Tibial nerve (tissue), 4 donors: ENCODE data around the gene BMP2. TPM values are rescaled to one million over a fixed set of nuclear protein-coding genes. Genes with fewer than 3 reads are reported as not detected.
A peak's percentile ranks its signal among the peaks of the same experiment; 100 is the strongest.

Source experiments
- DNase-seq, 2 donors: peaks; one replicate each; pipeline ENCODE4 v3.0.0-alpha.2; 2019; ENCODE audit warnings: low spot score in 2 of 2
- H3K27ac ChIP-seq, 4 donors: fragments of 200-600 bp; sonication (generic) in 3 of 4; one replicate each; pipeline ENCODE4 v1.5.1; 2017 to 2019; ENCODE audit warnings: mild to moderate bottlenecking in 1 of 4
- H3K27me3 ChIP-seq, 2 donors: fragments of 200-600 bp; sonication (generic) in 1 of 2; one replicate each; pipeline versions ENCODE4 v1.5.1 to v1.6.0; 2017 to 2019
- H3K36me3 ChIP-seq, 3 donors: fragments of 200-600 bp; sonication (generic); one replicate each; pipeline ENCODE4 v1.5.1; 2018 to 2019
- H3K4me1 ChIP-seq, 4 donors: fragments of 200-600 bp; sonication (generic) in 3 of 4; one replicate each; pipeline ENCODE4 v1.5.1; 2017 to 2019
- H3K4me3 ChIP-seq, 4 donors: fragments of 200-600 bp; sonication (generic) in 3 of 4; one replicate each; pipeline ENCODE4 v1.5.1; 2017 to 2019; ENCODE audit warnings: mild to moderate bottlenecking in 1 of 4, moderate library complexity in 1 of 4
- H3K9me3 ChIP-seq, 4 donors: fragments of 200-600 bp; sonication (generic) in 3 of 4; one replicate each; pipeline ENCODE4 v1.5.1; 2017 to 2019
- CTCF ChIP-seq, 5 experiments: fragments of 200-600 bp in 3 of 5; fragments of 450-650 bp in 2 of 5; sonication (generic) in 3 of 5; IDR thresholded peaks; one replicate each; pipeline ENCODE4 v1.5.1; 2016 to 2019; ENCODE audit warnings: antibody characterized with exemption in 5 of 5, mild to moderate bottlenecking in 3 of 5, moderate library complexity in 2 of 5
- EP300 ChIP-seq, 2 donors: sonication (generic); formaldehyde crosslinking; IDR thresholded peaks; one replicate each; pipeline ENCODE4 v1.6.1; 2017; ENCODE audit warnings: antibody characterized with exemption in 2 of 2, mild to moderate bottlenecking in 1 of 2
- POLR2A ChIP-seq, 2 donors: fragments of 450-650 bp; IDR thresholded peaks; one replicate each; pipeline ENCODE4 v1.6.1; 2017; ENCODE audit warnings: antibody characterized with exemption in 2 of 2, mild to moderate bottlenecking in 2 of 2, moderate library complexity in 2 of 2
- WGBS, 2 donors: methylation state at CpG; one replicate each; pipeline ENCODE4 v1.1.5; 2018; 5-methylcytosine and 5-hydroxymethylcytosine counted together
- total RNA-seq, 4 donors: library from RNA; depleted of rRNA; stranded (reverse); fragments of >200 nt; gene quantifications; one replicate each; pipeline ENCODE4 v1.1.0, GENCODE V29; 2016

Gene BMP2
- total RNA-seq, 4 donors from 2014 or later: 9.6 to 25.5 (median 22.4) TPM

GRCh38 chr20:6735942-6736845 is 31.3 kb upstream of the BMP2 start:
- Histone ChIP-seq H3K27me3 (no peaks in the 10 kb centered on the region), H3K4me3 (no peak overlapping the region), H3K27ac (peak overlapping the region in 2 of 4 donors; percentile 45 to 53), H3K36me3 (no peaks in the 10 kb centered on the region), H3K9me3 (no peaks in the 10 kb centered on the region), H3K4me1 (peaks cover 0 to 33% (median 2%) of the 10 kb centered on the region in 4 donors)
- DNase-seq: no peak
- WGBS, 2 donors: 37 to 42% methylated on average over 8 of the region's 8 CpGs
- TF ChIP-seq POLR2A (IDR thresholded peaks at IDR 0.05): no peak

GRCh38 chr20:6739406-6739805 is 28.1 kb upstream of the BMP2 start:
- Histone ChIP-seq H3K27ac (no peak overlapping the region), H3K4me3 (no peak overlapping the region), H3K9me3 (no peaks in the 10 kb centered on the region), H3K4me1 (peaks cover 0 to 19% (median 0%) of the 10 kb centered on the region in 4 donors), H3K27me3 (no peaks in the 10 kb centered on the region), H3K36me3 (no peaks in the 10 kb centered on the region)
- TF ChIP-seq EP300 (IDR thresholded peaks at IDR 0.05) (no peak), CTCF (IDR thresholded peaks at IDR 0.05) (no peak), POLR2A (IDR thresholded peaks at IDR 0.05) (no peak)
- 57 to 74% methylated on average over 1 of the region's 1 CpG for WGBS, 2 donors
- no peak for DNase-seq

- no peaks in the 10 kb centered on the region for H3K36me3 ChIP-seq
- H3K4me1 ChIP-seq: peaks cover 0 to 19% (median 0%) of the 10 kb centered on the region in 4 donors
- no peaks in the 10 kb centered on the region for H3K27me3 ChIP-seq
- no peak for TF ChIP-seq EP300 (IDR thresholded peaks at IDR 0.05)
- no peak for TF ChIP-seq POLR2A (IDR thresholded peaks at IDR 0.05)
- TF ChIP-seq CTCF (IDR thresholded peaks at IDR 0.05): no peak
- 94 to 96% methylated on average over 3 of the region's 3 CpGs for WGBS, 2 donors
- no peaks in the 10 kb centered on the region for H3K9me3 ChIP-seq
- H3K27ac ChIP-seq: no peak overlapping the region
- H3K4me3 ChIP-seq: no peak overlapping the region
- DNase-seq: no peak
Measured at GRCh38 chr20:6740096-6740495, 27.4 kb upstream of the BMP2 start.

GRCh38 chr20:6744180-6744579 is 23.3 kb upstream of the BMP2 start:
- Histone ChIP-seq H3K4me1 (no peaks in the 10 kb centered on the region), H3K9me3 (no peaks in the 10 kb centered on the region), H3K27me3 (no peaks in the 10 kb centered on the region), H3K4me3 (no peak overlapping the region), H3K36me3 (no peaks in the 10 kb centered on the region), H3K27ac (no peak overlapping the region)
- WGBS, 2 donors: 87 to 94% methylated on average over 1 of the region's 1 CpG
- TF ChIP-seq CTCF (IDR thresholded peaks at IDR 0.05) (no peak), EP300 (IDR thresholded peaks at IDR 0.05) (no peak), POLR2A (IDR thresholded peaks at IDR 0.05) (no peak)
- no peak for DNase-seq

- H3K4me3 ChIP-seq: no peak overlapping the region
- no peak overlapping the region for H3K27ac ChIP-seq
- no peaks in the 10 kb centered on the region for H3K27me3 ChIP-seq
- TF ChIP-seq POLR2A (IDR thresholded peaks at IDR 0.05) (no peak), CTCF (IDR thresholded peaks at IDR 0.05) (no peak), EP300 (IDR thresholded peaks at IDR 0.05) (no peak)
- DNase-seq: no peak
- WGBS, 2 donors: 54% methylated on average over 4 of the region's 4 CpGs
- H3K9me3 ChIP-seq: no peaks in the 10 kb centered on the region
- H3K4me1 ChIP-seq: no peaks in the 10 kb centered on the region
- no peaks in the 10 kb centered on the region for H3K36me3 ChIP-seq
Measured at GRCh38 chr20:6744805-6745204, 22.7 kb upstream of the BMP2 start.
